ENCODE measurements around the gene JPH3. TPM values are rescaled to one million over a fixed set of nuclear protein-coding genes. Genes with fewer than 3 reads are reported as not detected.

JPH3 gene
- total RNA-seq, 1 experiment from 2014 or later = 32.7 TPM

DNA sequence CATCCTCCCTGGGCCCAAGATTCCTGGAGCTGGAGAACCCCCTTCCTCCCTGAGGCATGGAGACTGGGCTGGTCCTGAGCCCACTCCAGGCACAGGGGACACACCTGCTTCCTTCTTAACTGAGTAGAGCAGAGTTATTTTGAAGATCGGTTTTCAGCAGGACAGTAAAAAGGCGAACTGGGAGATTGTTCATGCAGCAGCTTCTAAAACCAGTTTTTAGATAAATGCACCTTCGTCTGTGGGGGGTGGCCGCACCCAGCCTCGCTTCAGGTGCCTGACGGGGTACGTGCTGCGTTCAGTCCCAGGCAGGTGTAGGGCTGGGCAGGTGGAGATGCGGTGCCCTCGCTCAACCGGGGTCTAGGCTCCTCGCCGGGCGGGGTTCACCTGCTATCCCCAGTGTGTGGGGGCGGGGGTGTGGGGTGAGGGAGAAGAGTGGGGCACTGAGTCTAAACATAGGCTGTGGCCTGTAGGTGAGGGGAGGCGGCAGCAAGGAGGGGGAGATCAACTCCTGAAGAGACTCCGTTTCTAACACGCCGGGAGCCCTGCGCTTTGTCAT is 69.5 kb downstream of the JPH3 start:
- Histone ChIP-seq H3K4me2 (ENCODE audit: insufficient read depth, insufficient read length, low read length) (no peak overlapping the region), H2BK5ac (ENCODE audit: insufficient read length, low read length) (no peak overlapping the region), H3K56ac (ENCODE audit: insufficient read length, low read depth, low read length) (no peak overlapping the region), H3K4me1 (ENCODE audit: insufficient read depth, low read length) (no peaks in the 10 kb centered on the region), H2BK12ac (ENCODE audit: insufficient read length, low read depth, low read length) (no peak overlapping the region), H4K5ac (ENCODE audit: insufficient read length, low read depth, low read length) (no peak overlapping the region), H3K9me3 (ENCODE audit: control insufficient read depth, low read depth, low read length) (no peaks in the 10 kb centered on the region), H2BK20ac (ENCODE audit: low read depth, low read length, poor library complexity, severe bottlenecking) (no peak overlapping the region), H3K27me3 (ENCODE audit: insufficient read depth, low read length) (no peaks in the 10 kb centered on the region), H4K91ac (ENCODE audit: insufficient read length, low read depth, low read length) (no peak overlapping the region), H3K79me2 (ENCODE audit: insufficient read depth, low read length) (no peaks in the 10 kb centered on the region), H2BK15ac (ENCODE audit: low read depth, low read length) (no peak overlapping the region), H3K79me1 (ENCODE audit: insufficient read depth, low read depth, low read length, poor library complexity, severe bottlenecking) (no peaks in the 10 kb centered on the region), H3K14ac (ENCODE audit: insufficient read depth, low read length) (no peak overlapping the region), H3K23ac (ENCODE audit: insufficient read length, low read depth, low read length) (no peak overlapping the region), H4K8ac (replicated peaks; ENCODE audit: insufficient read length, low read depth, low read length) (no peak overlapping the region), H3K23me2 (ENCODE audit: insufficient read length, low read depth, low read length, poor library complexity, severe bottlenecking) (peaks cover 4% of the 10 kb centered on the region), H3K4ac (ENCODE audit: low read depth, low read length) (no peak overlapping the region), H2BK120ac (ENCODE audit: low read depth, low read length, poor library complexity, severe bottlenecking) (no peak overlapping the region), H3T11ph (ENCODE audit: low read length) (no peak overlapping the region), H3K27ac (ENCODE audit: insufficient read length, low read depth, low read length) (no peak overlapping the region), H4K20me1 (ENCODE audit: control insufficient read depth, insufficient read depth, insufficient read length) (no peaks in the 10 kb centered on the region), H2AFZ (ENCODE audit: low read length) (no peak overlapping the region), H2AK5ac (ENCODE audit: insufficient read length, low read length) (no peak overlapping the region), H3K9ac (ENCODE audit: extremely low read depth, insufficient read length, low read length) (no peak overlapping the region), H3K18ac (ENCODE audit: insufficient read length, low read depth, low read length) (no peak overlapping the region)
- no peaks in the 10 kb centered on the region for H3K36me3 Mint-ChIP-seq (ENCODE audit: insufficient read depth in 1 of 3, low read depth in 3 of 3)
- no peaks in the 10 kb centered on the region for H3K27me3 Mint-ChIP-seq (ENCODE audit: low read depth)
- peak overlapping the region in 1 of 3 experiments; percentile 50; a peak in 3 of 7 replicates for H3K27ac Mint-ChIP-seq
- H3K4me3 Mint-ChIP-seq = no peak overlapping the region
- no CpG with 5 or more reads among the region's 20 CpGs for WGBS (ENCODE audit: extremely low coverage, insufficient read length, low lambda C conversion rate)
- TF ChIP-seq, protein P1, sequence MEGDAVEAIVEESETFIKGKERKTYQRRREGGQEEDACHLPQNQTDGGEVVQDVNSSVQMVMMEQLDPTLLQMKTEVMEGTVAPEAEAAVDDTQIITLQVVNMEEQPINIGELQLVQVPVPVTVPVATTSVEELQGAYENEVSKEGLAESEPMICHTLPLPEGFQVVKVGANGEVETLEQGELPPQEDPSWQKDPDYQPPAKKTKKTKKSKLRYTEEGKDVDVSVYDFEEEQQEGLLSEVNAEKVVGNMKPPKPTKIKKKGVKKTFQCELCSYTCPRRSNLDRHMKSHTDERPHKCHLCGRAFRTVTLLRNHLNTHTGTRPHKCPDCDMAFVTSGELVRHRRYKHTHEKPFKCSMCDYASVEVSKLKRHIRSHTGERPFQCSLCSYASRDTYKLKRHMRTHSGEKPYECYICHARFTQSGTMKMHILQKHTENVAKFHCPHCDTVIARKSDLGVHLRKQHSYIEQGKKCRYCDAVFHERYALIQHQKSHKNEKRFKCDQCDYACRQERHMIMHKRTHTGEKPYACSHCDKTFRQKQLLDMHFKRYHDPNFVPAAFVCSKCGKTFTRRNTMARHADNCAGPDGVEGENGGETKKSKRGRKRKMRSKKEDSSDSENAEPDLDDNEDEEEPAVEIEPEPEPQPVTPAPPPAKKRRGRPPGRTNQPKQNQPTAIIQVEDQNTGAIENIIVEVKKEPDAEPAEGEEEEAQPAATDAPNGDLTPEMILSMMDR (conservative IDR thresholded peaks at IDR 0.05) = no peak
- H3K9me3 Mint-ChIP-seq = no peaks in the 10 kb centered on the region
- H3K4me1 Mint-ChIP-seq = peaks cover 8 to 21% of the 10 kb centered on the region in 2 experiments
- DNase-seq = no peak

All from H9 (cell line).